HepG2 (cell line): Measurements from ENCODE around the gene VGF. TPM values are rescaled to one million over a fixed set of nuclear protein-coding genes. Genes with fewer than 3 reads are reported as not detected.

ENCODE experiments used
- ELF1 ChIP-seq: sonication (generic); formaldehyde crosslinking; IDR thresholded peaks from 2 replicates; pipeline ENCODE4 v1.4.0; 2020; ENCODE audit warnings: missing genetic modification reagents
- ERF ChIP-seq: IDR thresholded peaks from 2 replicates; pipeline ENCODE4 v1.6.1; 2018; ENCODE audit warnings: missing biosample characterization, missing genetic modification reagents
- GATAD2A ChIP-seq: IDR thresholded peaks from 2 replicates; pipeline ENCODE4 v1.6.1; 2016
- JUN ChIP-seq: sonication (generic); formaldehyde crosslinking; IDR thresholded peaks from 2 replicates; pipeline ENCODE4 v1.4.0; 2020; ENCODE audit warnings: mild to moderate bottlenecking, missing genetic modification reagents
- MIER2 ChIP-seq: IDR thresholded peaks from 2 replicates; pipeline ENCODE4 v1.6.1; 2016; ENCODE audit warnings: missing biosample characterization, missing genetic modification reagents
- PAF1 ChIP-seq: IDR thresholded peaks from 2 replicates; pipeline ENCODE4 v1.6.1; 2016; ENCODE audit warnings: missing genetic modification reagents, missing compliant biosample characterization
- ZC3H4 ChIP-seq: sonication (generic); formaldehyde crosslinking; IDR thresholded peaks from 2 replicates; pipeline ENCODE4 v1.4.0; 2020; ENCODE audit warnings: missing genetic modification reagents, borderline replicate concordance
- polyA plus RNA-seq, 8 experiments: library from polyadenylated mRNA; depleted of rRNA in 3 of 8; stranded (reverse) in 7 of 8; unstranded in 1 of 8; fragments of >200 nt; fragmentation: Illumina TruSeq in 4 of 8; extraction: Trizol in 4 of 8; gene quantifications; 2 replicates each; pipeline versions ENCODE4 v1.2.1 to v1.2.3, GENCODE V29; 2011 to 2016; ENCODE audit warnings: low read depth in 4 of 8, missing spikeins in 1 of 8, mixed read lengths in 1 of 8; ENCODE audit not compliant: insufficient read depth in 1 of 8
- total RNA-seq, 5 experiments: library from RNA; depleted of rRNA; stranded (reverse); fragments of >200 nt; fragmentation: Illumina TruSeq; extraction: Trizol; gene quantifications; 2 replicates each; pipeline ENCODE4 v1.2.3, GENCODE V29; 2016; ENCODE audit warnings: low read depth in 1 of 5
- TF ChIP-seq, protein P1 (sequence below), 2 experiments: fragments of 450-650 bp in 1 of 2; sonication (generic) in 1 of 2; formaldehyde crosslinking in 1 of 2; IDR thresholded peaks; 2 replicates each; pipeline versions ENCODE4 v1.6.1 to v1.8.0; 2016 to 2022; ENCODE audit warnings: antibody characterized with exemption in 1 of 2, mild to moderate bottlenecking in 1 of 2, missing genetic modification reagents in 1 of 2
- TF ChIP-seq, protein P2 (sequence below): sonication (generic); formaldehyde crosslinking; IDR thresholded peaks from 2 replicates; pipeline ENCODE4 v1.4.0; 2020; ENCODE audit warnings: low read depth, missing genetic modification reagents
- TF ChIP-seq, protein P3 (sequence below), 2 experiments: sonication (generic) in 1 of 2; formaldehyde crosslinking in 1 of 2; IDR thresholded peaks; 2 replicates each; pipeline versions ENCODE4 v1.4.0 to v1.6.1; 2018 to 2020; ENCODE audit warnings: missing genetic modification reagents in 2 of 2, borderline replicate concordance in 1 of 2, low read depth in 1 of 2, mild to moderate bottlenecking in 1 of 2, missing biosample characterization in 1 of 2

The VGF gene
- total and polyA plus RNA-seq, 2 of the 13 experiments (the other 11 are each of a cell fraction or from before 2014, with no cell fraction given), result 0.12 to 0.46 TPM

DNA sequence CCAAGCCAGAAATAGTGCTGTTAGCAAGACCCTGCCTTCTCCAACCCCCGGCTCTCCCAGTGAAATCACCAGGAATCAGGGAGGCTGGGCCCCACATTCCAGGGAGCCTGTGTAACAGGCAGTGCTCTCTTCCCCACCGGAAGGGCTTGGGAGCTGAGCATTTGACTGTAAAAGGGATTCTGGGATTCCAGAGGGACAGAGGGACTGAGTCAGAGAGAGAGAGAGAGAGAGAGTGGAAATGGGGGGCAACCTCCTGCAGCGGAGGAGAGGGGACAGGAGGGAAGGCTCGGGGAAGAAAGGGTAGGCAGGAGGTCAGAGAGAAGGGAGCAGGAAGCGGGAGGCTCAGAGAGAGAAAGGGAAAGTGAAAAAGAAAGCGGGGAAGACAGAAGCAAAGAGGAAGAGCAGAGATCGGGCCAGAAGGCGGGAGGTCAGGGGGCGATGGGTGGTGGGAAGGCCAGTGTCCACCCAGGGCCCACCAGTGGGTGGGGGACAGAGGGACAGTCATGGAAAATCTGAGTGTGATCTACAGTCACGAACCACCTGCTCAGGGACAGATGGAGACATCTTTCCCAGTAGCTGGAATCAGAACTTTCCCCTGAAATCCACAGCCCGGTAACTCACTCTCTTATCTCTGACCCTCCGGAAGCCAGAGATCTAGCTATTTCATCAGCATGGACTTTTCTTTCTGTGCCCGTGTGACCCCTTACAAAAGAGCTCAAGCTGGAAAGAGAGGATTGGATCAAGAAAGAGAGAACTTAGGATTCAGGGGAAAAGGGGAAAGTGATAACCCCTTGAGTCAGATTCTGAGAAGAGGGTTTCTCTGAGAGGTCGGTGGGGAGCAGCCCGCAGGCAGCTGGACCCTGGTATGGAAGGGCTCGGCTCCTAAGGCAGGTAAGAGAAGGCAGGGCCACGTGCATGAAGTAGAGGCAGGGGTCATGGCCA is 43.1 kb downstream of the VGF start (continued):
- TF ChIP-seq, protein P1, sequence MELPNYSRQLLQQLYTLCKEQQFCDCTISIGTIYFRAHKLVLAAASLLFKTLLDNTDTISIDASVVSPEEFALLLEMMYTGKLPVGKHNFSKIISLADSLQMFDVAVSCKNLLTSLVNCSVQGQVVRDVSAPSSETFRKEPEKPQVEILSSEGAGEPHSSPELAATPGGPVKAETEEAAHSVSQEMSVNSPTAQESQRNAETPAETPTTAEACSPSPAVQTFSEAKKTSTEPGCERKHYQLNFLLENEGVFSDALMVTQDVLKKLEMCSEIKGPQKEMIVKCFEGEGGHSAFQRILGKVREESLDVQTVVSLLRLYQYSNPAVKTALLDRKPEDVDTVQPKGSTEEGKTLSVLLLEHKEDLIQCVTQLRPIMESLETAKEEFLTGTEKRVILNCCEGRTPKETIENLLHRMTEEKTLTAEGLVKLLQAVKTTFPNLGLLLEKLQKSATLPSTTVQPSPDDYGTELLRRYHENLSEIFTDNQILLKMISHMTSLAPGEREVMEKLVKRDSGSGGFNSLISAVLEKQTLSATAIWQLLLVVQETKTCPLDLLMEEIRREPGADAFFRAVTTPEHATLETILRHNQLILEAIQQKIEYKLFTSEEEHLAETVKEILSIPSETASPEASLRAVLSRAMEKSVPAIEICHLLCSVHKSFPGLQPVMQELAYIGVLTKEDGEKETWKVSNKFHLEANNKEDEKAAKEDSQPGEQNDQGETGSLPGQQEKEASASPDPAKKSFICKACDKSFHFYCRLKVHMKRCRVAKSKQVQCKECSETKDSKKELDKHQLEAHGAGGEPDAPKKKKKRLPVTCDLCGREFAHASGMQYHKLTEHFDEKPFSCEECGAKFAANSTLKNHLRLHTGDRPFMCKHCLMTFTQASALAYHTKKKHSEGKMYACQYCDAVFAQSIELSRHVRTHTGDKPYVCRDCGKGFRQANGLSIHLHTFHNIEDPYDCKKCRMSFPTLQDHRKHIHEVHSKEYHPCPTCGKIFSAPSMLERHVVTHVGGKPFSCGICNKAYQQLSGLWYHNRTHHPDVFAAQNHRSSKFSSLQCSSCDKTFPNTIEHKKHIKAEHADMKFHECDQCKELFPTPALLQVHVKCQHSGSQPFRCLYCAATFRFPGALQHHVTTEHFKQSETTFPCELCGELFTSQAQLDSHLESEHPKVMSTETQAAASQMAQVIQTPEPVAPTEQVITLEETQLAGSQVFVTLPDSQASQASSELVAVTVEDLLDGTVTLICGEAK (IDR thresholded peaks at IDR 0.05), result no peak
- TF ChIP-seq, protein P1 (CRISPR knock-in tag; IDR thresholded peaks at IDR 0.05), result peak; percentile 11; the same call in 1 of the 2 replicates
- peak; percentile 64; the same call in 1 of the 2 replicates for TF ChIP-seq ELF1 (CRISPR knock-in tag)
- TF ChIP-seq, protein P2, sequence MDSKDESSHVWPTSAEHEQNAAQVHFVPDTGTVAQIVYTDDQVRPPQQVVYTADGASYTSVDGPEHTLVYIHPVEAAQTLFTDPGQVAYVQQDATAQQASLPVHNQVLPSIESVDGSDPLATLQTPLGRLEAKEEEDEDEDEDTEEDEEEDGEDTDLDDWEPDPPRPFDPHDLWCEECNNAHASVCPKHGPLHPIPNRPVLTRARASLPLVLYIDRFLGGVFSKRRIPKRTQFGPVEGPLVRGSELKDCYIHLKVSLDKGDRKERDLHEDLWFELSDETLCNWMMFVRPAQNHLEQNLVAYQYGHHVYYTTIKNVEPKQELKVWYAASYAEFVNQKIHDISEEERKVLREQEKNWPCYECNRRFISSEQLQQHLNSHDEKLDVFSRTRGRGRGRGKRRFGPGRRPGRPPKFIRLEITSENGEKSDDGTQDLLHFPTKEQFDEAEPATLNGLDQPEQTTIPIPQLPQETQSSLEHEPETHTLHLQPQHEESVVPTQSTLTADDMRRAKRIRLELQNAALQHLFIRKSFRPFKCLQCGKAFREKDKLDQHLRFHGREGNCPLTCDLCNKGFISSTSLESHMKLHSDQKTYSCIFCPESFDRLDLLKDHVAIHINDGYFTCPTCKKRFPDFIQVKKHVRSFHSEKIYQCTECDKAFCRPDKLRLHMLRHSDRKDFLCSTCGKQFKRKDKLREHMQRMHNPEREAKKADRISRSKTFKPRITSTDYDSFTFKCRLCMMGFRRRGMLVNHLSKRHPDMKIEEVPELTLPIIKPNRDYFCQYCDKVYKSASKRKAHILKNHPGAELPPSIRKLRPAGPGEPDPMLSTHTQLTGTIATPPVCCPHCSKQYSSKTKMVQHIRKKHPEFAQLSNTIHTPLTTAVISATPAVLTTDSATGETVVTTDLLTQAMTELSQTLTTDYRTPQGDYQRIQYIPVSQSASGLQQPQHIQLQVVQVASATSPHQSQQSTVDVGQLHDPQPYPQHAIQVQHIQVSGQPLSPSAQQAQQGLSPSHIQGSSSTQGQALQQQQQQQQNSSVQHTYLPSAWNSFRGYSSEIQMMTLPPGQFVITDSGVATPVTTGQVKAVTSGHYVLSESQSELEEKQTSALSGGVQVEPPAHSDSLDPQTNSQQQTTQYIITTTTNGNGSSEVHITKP (CRISPR knock-in tag), result no peak; the same call in 1 of the 2 replicates
- TF ChIP-seq ERF, result 0 out of 2 replicates have a peak, but pooled peaks have one; percentile 32
- TF ChIP-seq JUN (CRISPR knock-in tag), result peak; percentile 75; the same call in 1 of the 2 replicates
- TF ChIP-seq, protein P3, sequence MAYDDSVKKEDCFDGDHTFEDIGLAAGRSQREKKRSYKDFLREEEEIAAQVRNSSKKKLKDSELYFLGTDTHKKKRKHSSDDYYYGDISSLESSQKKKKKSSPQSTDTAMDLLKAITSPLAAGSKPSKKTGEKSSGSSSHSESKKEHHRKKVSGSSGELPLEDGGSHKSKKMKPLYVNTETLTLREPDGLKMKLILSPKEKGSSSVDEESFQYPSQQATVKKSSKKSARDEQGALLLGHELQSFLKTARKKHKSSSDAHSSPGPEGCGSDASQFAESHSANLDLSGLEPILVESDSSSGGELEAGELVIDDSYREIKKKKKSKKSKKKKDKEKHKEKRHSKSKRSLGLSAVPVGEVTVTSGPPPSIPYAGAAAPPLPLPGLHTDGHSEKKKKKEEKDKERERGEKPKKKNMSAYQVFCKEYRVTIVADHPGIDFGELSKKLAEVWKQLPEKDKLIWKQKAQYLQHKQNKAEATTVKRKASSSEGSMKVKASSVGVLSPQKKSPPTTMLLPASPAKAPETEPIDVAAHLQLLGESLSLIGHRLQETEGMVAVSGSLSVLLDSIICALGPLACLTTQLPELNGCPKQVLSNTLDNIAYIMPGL (CRISPR knock-in tag; IDR thresholded peaks at IDR 0.05; ENCODE audit: borderline replicate concordance in 1 of 2, low read depth in 1 of 2), result peak; percentile 26 to 65; a peak in 2 of 4 replicates
- TF ChIP-seq MIER2 (CRISPR knock-in tag), result 0 out of 2 replicates have a peak, but pooled peaks have one; percentile 25
- no peak for TF ChIP-seq PAF1 (CRISPR knock-in tag)
- TF ChIP-seq GATAD2A (CRISPR knock-in tag), result peak; percentile 83
- TF ChIP-seq ZC3H4 (CRISPR knock-in tag), result peak; percentile 91; the same call in 1 of the 2 replicates
